AG04450 (cell line): Measurements from ENCODE around the gene DYSF. TPM values are rescaled to one million over a fixed set of nuclear protein-coding genes. Genes with fewer than 3 reads are reported as not detected.

Experiments used
- CTCF ChIA-PET: fragments of 300-600, 350-600 bp; formaldehyde crosslinking; extraction: SDS; loops from one replicate; lab custom pipeline; 2022; ENCODE audit warnings: antibody characterized with exemption, inconsistent platforms; lab: Charles Lee
- POLR2A ChIA-PET: fragments of 350-600 bp; formaldehyde crosslinking; extraction: SDS; loops from one replicate; lab custom pipeline; 2021; ENCODE audit warnings: antibody characterized with exemption, inconsistent platforms; lab: Yijun Ruan, JAX
- DNase-seq: peaks from one replicate; pipeline ENCODE4 v3.0.0-alpha.2; 2011; ENCODE audit warnings: low read depth, low spot score
- H3K27ac ChIP-seq: one replicate; pipeline ENCODE4 v1.5.1; 2012; ENCODE audit warnings: low read depth, low read length, control low read depth
- H3K27me3 ChIP-seq: one replicate; pipeline ENCODE4 v1.6.0; 2012; ENCODE audit warnings: low read length; ENCODE audit not compliant: control insufficient read depth, insufficient read depth
- H3K4me3 ChIP-seq: 2 replicates; pipeline ENCODE4 v1.5.1; 2011; ENCODE audit warnings: mild to moderate bottlenecking, low read depth, low read length, control low read depth
- H3K9me3 ChIP-seq: 2 replicates; pipeline ENCODE4 v1.5.1; 2012; ENCODE audit warnings: low read length; ENCODE audit not compliant: control insufficient read depth, insufficient read depth
- CTCF ChIP-seq: IDR thresholded peaks from 2 replicates; pipeline ENCODE4 v1.5.1; 2011; ENCODE audit warnings: low read depth, low read length, control low read depth, inconsistent platforms
- polyA plus RNA-seq: library from polyadenylated mRNA; depleted of rRNA; stranded (reverse); fragments of >200 nt; gene quantifications from 2 replicates; pipeline ENCODE4 v1.2.3, GENCODE V29; 2011

The DYSF gene
- polyA plus RNA-seq, 1 experiment, result 0.07 TPM

- no peak for TF ChIP-seq CTCF
- Histone ChIP-seq H3K27ac (no peak overlapping the region), H3K27me3 (peaks cover 36% of the 10 kb centered on the region), H3K9me3 (no peaks in the 10 kb centered on the region), H3K4me3 (no peak overlapping the region)
- no peak for DNase-seq
- POLR2A ChIA-PET, result no interaction called here
- CTCF ChIA-PET, result interaction anchor here (1.4 kb wide), 1 partner anchor 226 kb away, joined by 4 read pairs; no protein-coding TSS in a partner anchor
These were observed 72.8 kb downstream of the DYSF start for GRCh38 chr2:71526141-71526540.

DNA sequence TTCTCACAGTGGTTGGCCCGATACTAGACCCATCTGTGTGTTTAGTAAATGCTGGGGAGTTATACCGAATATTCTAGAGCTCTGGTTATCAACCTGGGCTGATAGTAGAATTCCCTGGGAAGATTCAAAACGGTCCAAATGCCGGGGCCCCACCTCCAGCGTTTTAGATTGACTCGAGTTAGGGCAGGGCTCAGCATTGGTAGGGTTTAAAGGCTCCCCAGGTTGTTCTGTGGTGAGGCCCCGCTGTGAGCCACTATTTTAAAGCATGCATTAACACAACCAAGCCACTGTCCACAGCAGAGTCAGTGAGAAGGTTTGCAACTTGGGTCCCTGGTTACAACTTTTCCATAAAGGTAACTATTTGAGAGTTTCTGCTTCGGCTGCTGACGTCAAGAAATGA lies 73.6 kb downstream of the DYSF start:
- TF ChIP-seq CTCF, result no peak
- no peak overlapping the region for H3K4me3 ChIP-seq
- no peak for DNase-seq
- peaks cover 36% of the 10 kb centered on the region for H3K27me3 ChIP-seq
- CTCF ChIA-PET, result interaction anchor here (0.5 to 0.6 kb wide), 2 partner anchors 8 to 625 kb away, joined by 4 read pairs; no protein-coding TSS in a partner anchor
- POLR2A ChIA-PET, result no interaction called here
- no peak overlapping the region for H3K27ac ChIP-seq
- no peaks in the 10 kb centered on the region for H3K9me3 ChIP-seq

DNA sequence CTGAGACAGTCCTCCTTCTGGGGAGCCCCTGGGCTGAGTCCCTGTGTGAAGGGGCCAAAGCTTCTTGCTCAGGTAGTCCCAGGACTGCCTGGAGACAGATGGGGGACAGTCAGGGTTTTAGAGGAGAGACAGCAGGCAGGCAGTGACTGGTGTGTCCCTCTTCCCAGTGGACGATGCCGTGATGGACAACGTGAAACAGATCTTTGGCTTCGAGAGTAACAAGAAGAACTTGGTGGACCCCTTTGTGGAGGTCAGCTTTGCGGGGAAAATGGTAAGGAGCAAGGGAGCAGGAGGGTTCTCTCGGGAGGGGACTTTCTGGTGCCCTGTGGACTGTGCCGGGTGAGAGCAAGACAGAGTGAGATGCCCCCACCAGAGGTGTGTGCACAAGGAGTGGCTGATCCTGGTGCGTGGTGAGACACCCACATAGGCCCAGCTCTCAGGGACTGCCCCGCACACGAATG lies 74.8 kb downstream of the DYSF start:
- H3K27ac ChIP-seq, result no peak overlapping the region
- ChIA-PET POLR2A (no interaction called here), CTCF (no interaction called here)
- H3K4me3 ChIP-seq, result no peak overlapping the region
- peaks cover 33% of the 10 kb centered on the region for H3K27me3 ChIP-seq
- no peak for TF ChIP-seq CTCF
- no peaks in the 10 kb centered on the region; the same call in 1 of the 2 replicates for H3K9me3 ChIP-seq
- DNase-seq, result no peak

DNA sequence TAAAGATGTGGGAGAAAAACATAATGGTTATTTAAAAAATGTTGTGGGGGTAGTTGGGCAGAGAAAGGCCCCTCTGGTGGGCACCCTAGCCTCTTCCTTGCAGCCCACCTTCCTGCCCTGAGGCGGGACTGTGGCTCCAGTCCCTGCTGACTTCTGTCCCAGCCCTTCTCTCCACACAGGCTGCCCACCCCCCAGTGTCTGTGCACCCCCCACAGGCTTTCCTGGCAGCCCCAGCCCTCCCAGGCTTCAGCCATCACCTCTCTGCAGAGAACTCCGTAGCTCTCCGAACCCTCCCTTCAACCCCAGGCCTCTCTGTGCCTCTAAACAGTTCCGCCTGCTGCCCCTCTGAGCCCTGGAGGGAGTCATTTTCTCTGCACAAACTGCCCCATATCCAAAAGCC lies 75.4 kb downstream of the DYSF start:
- no peak overlapping the region for H3K27ac ChIP-seq

More for the DNA sequence above, 75.4 kb downstream of the DYSF start:
- H3K9me3 ChIP-seq, result no peaks in the 10 kb centered on the region; the same call in 1 of the 2 replicates
- ChIA-PET CTCF (interaction anchor here (0.6 kb wide), 1 partner anchor 197 kb away, joined by 4 read pairs; the partner anchor contains the start of gene ZNF638), POLR2A (no interaction called here)
- no peak for TF ChIP-seq CTCF
- DNase-seq, result no peak
- H3K27me3 ChIP-seq, result peaks cover 34% of the 10 kb centered on the region
- no peak overlapping the region for H3K4me3 ChIP-seq
